ENCODE measurements around the gene HNRNPK. TPM values are rescaled to one million over a fixed set of nuclear protein-coding genes. Genes with fewer than 3 reads are reported as not detected.

HNRNPK gene
- total and polyA plus RNA-seq, 9 donors = 337 to 540 (median 466) TPM

DNA sequence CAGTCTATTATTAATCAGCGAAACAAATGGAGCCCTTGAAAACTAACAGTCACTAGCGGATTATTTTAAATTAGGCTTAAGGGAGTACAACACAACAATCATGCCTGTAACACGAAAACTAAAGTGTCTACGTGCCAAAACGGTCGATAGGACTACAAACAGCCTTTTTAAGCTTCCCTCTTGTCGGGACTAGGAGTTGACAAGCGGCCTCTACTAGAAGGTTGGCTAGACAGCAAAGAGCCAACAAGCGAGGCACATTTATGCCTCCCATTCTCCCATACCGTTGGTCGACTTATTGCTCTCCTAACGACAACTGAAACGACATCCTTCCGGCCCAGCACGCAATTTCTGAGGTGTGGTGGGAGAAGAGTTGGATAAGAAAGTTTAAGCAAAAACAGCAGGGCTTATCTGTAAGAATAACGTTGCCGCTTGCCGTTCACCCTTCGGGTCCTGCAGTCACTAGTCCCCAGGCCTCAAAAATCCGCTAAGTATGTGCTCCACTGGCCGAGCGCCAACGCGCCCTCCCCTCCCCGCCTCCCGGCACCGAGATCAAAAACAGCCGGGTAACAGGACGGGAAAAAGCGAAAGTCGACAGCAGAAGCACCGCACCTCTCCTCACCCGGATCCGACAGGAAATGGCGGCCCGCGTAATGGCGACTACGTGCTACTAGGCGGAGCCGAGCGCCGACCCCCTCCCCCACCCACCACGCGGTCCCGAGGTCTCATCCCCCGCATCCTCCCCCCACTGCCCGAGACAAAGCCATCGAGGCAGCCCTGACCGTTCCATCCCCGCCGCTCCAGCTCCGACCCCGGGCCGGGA lies 813 bp downstream of the HNRNPK start:
- H3K9me3 ChIP-seq (replicated peaks; ENCODE audit: control insufficient read depth, low read depth, low read length) = no peaks in the 10 kb centered on the region
- H3K4me3 ChIP-seq (ENCODE audit: low read length) = peak overlapping the region; percentile 98
- peak overlapping the region; percentile 100 for H3K27ac ChIP-seq (ENCODE audit: low read length)
- WGBS (ENCODE audit: insufficient coverage) = 0% methylated on average over 48 of the region's 55 CpGs
- DNase-seq = peak; percentile 90
- no peaks in the 10 kb centered on the region for H3K27me3 ChIP-seq (ENCODE audit: control insufficient read depth, insufficient read depth, low read length)
- H3K36me3 ChIP-seq (ENCODE audit: control insufficient read depth, insufficient read depth, low read length) = peaks cover 23% of the 10 kb centered on the region
- peaks cover 3% of the 10 kb centered on the region for H3K4me1 ChIP-seq (ENCODE audit: control insufficient read depth, insufficient read depth, low read length)

DNA sequence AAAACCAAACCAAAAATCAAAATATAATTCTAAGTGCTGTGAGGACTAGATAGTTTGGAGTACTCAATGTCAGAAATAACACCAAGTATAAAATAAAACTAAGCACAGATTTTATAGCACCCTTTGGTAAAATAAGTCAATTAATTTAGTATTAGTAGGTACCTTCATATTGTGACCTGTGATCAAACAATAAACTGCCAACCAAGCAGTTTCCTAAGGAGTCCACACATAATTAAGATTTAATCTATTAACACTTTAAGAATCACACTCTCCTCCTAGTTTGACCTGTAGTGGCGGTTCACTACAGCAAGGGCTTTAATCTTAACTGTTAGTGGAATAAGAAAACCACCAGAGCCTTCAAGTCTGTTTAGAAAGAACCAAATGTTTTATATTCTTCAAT lies 2.8 kb downstream of the HNRNPK start:
- DNase-seq = no peak
- H3K27ac ChIP-seq (ENCODE audit: low read length) = no peak overlapping the region
- H3K9me3 ChIP-seq (replicated peaks; ENCODE audit: control insufficient read depth, low read depth, low read length) = no peaks in the 10 kb centered on the region
- WGBS (ENCODE audit: insufficient coverage) = no CpG with 5 or more reads among the region's 1 CpG
- peaks cover 3% of the 10 kb centered on the region for H3K4me1 ChIP-seq (ENCODE audit: control insufficient read depth, insufficient read depth, low read length)
- H3K36me3 ChIP-seq (ENCODE audit: control insufficient read depth, insufficient read depth, low read length) = peaks cover 38% of the 10 kb centered on the region
- H3K27me3 ChIP-seq (ENCODE audit: control insufficient read depth, insufficient read depth, low read length) = no peaks in the 10 kb centered on the region
- no peak overlapping the region for H3K4me3 ChIP-seq (ENCODE audit: low read length)

DNA sequence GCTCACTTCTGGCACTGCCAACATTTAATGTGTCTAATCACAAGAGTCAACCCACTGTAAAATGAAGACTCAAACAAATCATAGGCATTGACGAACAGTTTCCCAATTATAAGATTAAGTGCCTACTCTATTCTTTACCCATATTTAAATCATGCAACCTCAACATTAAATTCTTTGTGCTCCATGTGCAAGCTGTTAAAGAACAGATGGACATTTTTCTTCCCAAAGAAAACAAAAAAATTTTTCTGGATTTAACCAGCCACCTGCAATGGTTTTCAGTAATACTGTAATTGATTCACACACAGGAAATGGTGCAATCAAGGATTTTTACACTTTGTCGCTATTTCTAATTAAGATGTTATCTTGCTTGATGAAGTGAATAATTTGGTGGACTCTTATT lies 3.6 kb downstream of the HNRNPK start:
- peaks cover 46% of the 10 kb centered on the region for H3K36me3 ChIP-seq (ENCODE audit: control insufficient read depth, insufficient read depth, low read length)
- no peaks in the 10 kb centered on the region for H3K27me3 ChIP-seq (ENCODE audit: control insufficient read depth, insufficient read depth, low read length)
- H3K27ac ChIP-seq (ENCODE audit: low read length) = no peak overlapping the region
- DNase-seq = no peak
- H3K9me3 ChIP-seq (replicated peaks; ENCODE audit: control insufficient read depth, low read depth, low read length) = no peaks in the 10 kb centered on the region
- H3K4me3 ChIP-seq (ENCODE audit: low read length) = no peak overlapping the region
- 60% methylated on average over 1 of the region's 2 CpGs for WGBS (ENCODE audit: insufficient coverage)
- H3K4me1 ChIP-seq (ENCODE audit: control insufficient read depth, insufficient read depth, low read length) = peaks cover under 1% of the 10 kb centered on the region

DNA sequence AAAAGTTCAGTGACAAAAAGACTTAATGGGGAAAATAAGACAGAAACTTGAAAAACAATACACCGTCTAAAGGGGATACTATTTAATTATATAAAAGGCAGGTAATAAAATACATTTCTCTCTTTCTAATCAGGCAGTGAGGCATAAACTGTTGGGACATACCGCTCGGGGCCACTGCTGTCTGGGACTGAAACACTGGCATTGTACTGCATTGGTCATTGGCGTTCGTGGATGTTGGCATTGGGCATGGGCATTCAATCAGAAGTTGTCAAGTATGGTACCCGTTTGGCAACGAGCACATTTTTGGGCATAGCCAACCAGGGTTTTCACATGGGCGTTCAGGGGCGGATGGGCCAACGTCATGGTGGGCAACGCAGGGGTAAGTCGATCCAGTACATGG lies 4.7 kb downstream of the HNRNPK start:
- peaks cover 55% of the 10 kb centered on the region for H3K36me3 ChIP-seq (ENCODE audit: control insufficient read depth, insufficient read depth, low read length)
- no peaks in the 10 kb centered on the region for H3K4me1 ChIP-seq (ENCODE audit: control insufficient read depth, insufficient read depth, low read length)
- no peak overlapping the region for H3K4me3 ChIP-seq (ENCODE audit: low read length)
- 71% methylated on average over 6 of the region's 12 CpGs for WGBS (ENCODE audit: insufficient coverage)
- H3K27ac ChIP-seq (ENCODE audit: low read length) = no peak overlapping the region
- no peaks in the 10 kb centered on the region for H3K27me3 ChIP-seq (ENCODE audit: control insufficient read depth, insufficient read depth, low read length)
- no peak for DNase-seq
- no peaks in the 10 kb centered on the region for H3K9me3 ChIP-seq (replicated peaks; ENCODE audit: control insufficient read depth, low read depth, low read length)

DNA sequence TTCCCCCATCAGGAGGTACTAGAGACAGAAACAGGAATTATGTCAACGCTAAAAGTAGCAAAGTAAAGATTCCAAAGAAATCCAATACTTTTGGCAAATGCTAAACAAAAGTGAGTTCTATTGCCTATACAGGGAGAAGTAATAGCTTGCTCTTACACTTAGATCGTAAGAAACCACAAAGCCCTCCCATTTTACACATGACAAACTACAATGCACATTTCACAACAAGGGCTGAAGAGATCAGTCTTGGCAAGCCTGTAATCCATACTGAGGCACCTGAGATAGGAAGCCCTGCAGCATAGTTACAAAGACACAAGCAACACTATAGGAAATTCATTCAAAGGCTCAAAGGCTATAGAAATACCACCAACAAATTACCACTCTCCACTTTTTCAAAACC lies 7.7 kb downstream of the HNRNPK start:
- Histone ChIP-seq H3K4me1 (ENCODE audit: control insufficient read depth, insufficient read depth, low read length) (no peaks in the 10 kb centered on the region), H3K36me3 (ENCODE audit: control insufficient read depth, insufficient read depth, low read length) (peaks cover 58% of the 10 kb centered on the region), H3K27me3 (ENCODE audit: control insufficient read depth, insufficient read depth, low read length) (no peaks in the 10 kb centered on the region), H3K9me3 (replicated peaks; ENCODE audit: control insufficient read depth, low read depth, low read length) (no peaks in the 10 kb centered on the region), H3K27ac (ENCODE audit: low read length) (no peak overlapping the region), H3K4me3 (ENCODE audit: low read length) (no peak overlapping the region)
- 60% methylated on average over 1 of the region's 2 CpGs for WGBS (ENCODE audit: insufficient coverage)
- no peak for DNase-seq

DNA sequence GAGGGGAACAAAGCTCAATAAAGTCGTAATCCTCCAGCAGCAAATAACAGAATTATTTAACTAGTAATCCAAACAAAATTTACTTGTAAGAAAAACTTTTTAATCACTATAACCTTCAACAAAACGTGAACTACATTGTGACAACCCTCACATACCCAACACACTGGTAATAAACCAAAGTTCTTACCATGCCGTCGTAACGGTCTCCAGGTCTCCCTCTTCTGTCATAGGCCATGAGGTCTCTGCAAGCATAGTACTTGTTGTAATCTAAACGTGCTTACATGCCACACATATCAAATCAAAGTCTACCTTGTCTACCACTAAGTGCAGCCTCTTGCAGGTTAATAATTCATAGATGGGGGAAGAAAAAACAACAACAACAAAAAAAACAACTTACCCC lies 8.5 kb downstream of the HNRNPK start:
- Histone ChIP-seq H3K36me3 (ENCODE audit: control insufficient read depth, insufficient read depth, low read length) (peaks cover 55% of the 10 kb centered on the region), H3K27ac (ENCODE audit: low read length) (no peak overlapping the region), H3K4me3 (ENCODE audit: low read length) (no peak overlapping the region), H3K27me3 (ENCODE audit: control insufficient read depth, insufficient read depth, low read length) (no peaks in the 10 kb centered on the region), H3K9me3 (replicated peaks; ENCODE audit: control insufficient read depth, low read depth, low read length) (no peaks in the 10 kb centered on the region), H3K4me1 (ENCODE audit: control insufficient read depth, insufficient read depth, low read length) (no peaks in the 10 kb centered on the region)
- no peak for DNase-seq
- 66% methylated on average over 4 of the region's 6 CpGs for WGBS (ENCODE audit: insufficient coverage)

DNA sequence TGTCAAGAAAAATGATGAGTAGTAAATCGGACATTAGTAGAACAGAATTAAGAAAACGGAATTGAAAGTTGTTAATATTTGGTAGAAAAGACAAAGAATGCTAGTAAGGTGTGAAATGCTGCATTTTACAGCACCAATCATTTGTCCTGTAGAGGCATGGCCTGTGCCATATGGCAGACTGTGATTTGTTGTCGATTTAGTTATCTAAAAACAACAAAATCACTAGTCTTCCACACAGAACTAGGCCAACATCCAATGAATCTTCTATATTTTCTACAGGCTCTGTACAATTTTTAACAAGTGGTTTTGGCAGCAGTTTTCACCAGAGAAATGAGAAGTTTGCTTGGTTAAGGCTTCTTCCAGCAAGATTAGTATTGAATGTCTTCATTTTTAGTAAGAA lies 10.4 kb downstream of the HNRNPK start:
- WGBS (ENCODE audit: insufficient coverage) = 100% methylated on average over 1 of the region's 3 CpGs

DNA sequence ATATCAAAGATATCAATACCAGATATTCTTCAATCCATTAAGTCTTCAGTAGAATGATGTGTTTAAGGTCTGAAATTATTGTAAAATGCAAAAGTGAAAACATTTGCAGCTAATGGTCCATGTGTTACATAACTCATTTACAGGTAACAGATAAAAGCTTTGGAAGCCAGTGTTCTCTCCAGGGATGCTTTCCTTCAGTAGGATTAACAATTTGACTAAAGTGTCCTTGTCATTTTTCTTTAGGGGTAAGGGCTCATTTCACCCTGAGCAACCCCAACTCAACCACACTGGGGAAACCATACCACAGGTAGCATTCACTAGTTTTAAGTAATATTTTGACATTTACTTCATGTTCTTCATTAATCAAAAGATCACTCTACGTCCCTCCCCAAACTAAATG lies 12.9 kb downstream of the HNRNPK start:
- Histone ChIP-seq H3K4me1 (ENCODE audit: control insufficient read depth, insufficient read depth, low read length) (no peaks in the 10 kb centered on the region), H3K9me3 (replicated peaks; ENCODE audit: control insufficient read depth, low read depth, low read length) (no peaks in the 10 kb centered on the region), H3K27me3 (ENCODE audit: control insufficient read depth, insufficient read depth, low read length) (no peaks in the 10 kb centered on the region), H3K27ac (ENCODE audit: low read length) (no peak overlapping the region), H3K4me3 (ENCODE audit: low read length) (no peak overlapping the region), H3K36me3 (ENCODE audit: control insufficient read depth, insufficient read depth, low read length) (peaks cover 24% of the 10 kb centered on the region)
- no peak for DNase-seq
- 60% methylated on average over 1 of the region's 1 CpG for WGBS (ENCODE audit: insufficient coverage)

More for the DNA sequence above, 10.4 kb downstream of the HNRNPK start:
- Histone ChIP-seq H3K36me3 (ENCODE audit: control insufficient read depth, insufficient read depth, low read length) (peaks cover 40% of the 10 kb centered on the region), H3K4me1 (ENCODE audit: control insufficient read depth, insufficient read depth, low read length) (no peaks in the 10 kb centered on the region), H3K27me3 (ENCODE audit: control insufficient read depth, insufficient read depth, low read length) (no peaks in the 10 kb centered on the region), H3K27ac (ENCODE audit: low read length) (no peak overlapping the region), H3K9me3 (replicated peaks; ENCODE audit: control insufficient read depth, low read depth, low read length) (no peaks in the 10 kb centered on the region), H3K4me3 (ENCODE audit: low read length) (no peak overlapping the region)
- DNase-seq = no peak

DNA sequence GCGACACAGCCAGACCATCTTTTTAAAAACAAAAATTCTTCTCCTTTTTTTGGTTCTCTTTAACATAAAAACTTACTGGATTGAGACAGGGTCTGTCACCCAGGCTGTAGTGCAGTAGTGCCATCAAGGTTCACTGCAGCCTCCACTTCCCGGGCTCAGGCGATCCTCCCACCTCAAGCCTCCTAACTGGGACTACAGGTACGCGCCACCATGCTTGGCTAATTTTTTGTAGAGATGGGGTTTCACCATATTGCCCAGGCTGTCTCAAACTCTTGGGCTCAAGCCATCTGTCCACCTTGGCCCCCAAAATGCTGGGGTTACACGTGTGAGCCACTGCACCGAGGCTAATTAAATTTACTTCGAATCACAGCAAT lies 13.8 kb downstream of the HNRNPK start:
- WGBS (ENCODE audit: insufficient coverage) = 84% methylated on average over 3 of the region's 8 CpGs
- Histone ChIP-seq H3K27ac (ENCODE audit: low read length) (no peak overlapping the region), H3K36me3 (ENCODE audit: control insufficient read depth, insufficient read depth, low read length) (peaks cover 16% of the 10 kb centered on the region), H3K4me3 (ENCODE audit: low read length) (no peak overlapping the region), H3K4me1 (ENCODE audit: control insufficient read depth, insufficient read depth, low read length) (no peaks in the 10 kb centered on the region), H3K9me3 (replicated peaks; ENCODE audit: control insufficient read depth, low read depth, low read length) (no peaks in the 10 kb centered on the region), H3K27me3 (ENCODE audit: control insufficient read depth, insufficient read depth, low read length) (no peaks in the 10 kb centered on the region)
- DNase-seq = no peak

DNA sequence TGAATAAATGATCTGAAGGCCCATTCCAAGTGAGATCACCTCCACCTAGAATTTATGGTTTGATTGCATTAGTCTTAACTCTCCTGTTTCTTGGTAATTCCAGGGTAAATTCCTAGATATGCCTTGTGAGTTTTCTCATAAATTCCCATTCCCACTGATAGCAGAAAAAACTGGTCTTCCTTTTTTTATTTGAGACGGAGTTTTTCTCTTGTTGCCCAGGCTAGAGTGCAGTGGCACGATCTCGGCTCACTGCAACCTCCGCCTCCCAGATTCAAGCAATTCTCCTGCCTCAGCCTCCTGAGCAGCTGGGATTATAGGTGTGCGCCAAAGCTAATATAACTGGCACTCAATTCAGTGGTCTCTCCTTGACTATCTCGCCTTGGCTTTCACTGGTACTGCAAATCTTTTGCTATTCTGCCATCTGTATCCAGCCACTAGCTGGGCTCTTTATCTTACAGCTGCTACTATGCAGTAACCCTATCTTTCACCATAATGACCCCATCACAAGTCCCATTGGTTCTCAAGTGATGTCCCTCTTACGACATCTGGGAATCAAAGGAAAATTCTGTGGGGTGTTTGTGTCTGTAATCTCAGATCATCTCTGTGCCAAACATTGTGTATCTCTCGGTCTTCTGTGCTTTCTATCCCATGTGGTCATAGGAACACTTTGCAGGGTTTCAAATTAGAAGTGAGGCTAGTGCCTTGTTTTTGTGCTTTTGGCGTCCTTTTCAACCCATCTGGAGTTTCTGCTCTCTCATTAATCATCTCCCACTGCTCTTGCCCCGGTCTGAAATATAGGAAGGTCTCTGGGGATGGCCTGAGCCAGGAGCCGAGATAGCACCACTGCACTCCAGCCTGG lies 14.4 kb downstream of the HNRNPK start:
- no peak overlapping the region for H3K27ac ChIP-seq (ENCODE audit: low read length)
- no peak for DNase-seq

More for the DNA sequence above, 14.4 kb downstream of the HNRNPK start:
- peaks cover 11% of the 10 kb centered on the region for H3K36me3 ChIP-seq (ENCODE audit: control insufficient read depth, insufficient read depth, low read length)
- WGBS (ENCODE audit: insufficient coverage) = 52% methylated on average over 7 of the region's 11 CpGs
- H3K9me3 ChIP-seq (replicated peaks; ENCODE audit: control insufficient read depth, low read depth, low read length) = no peaks in the 10 kb centered on the region
- no peaks in the 10 kb centered on the region for H3K27me3 ChIP-seq (ENCODE audit: control insufficient read depth, insufficient read depth, low read length)
- H3K4me3 ChIP-seq (ENCODE audit: low read length) = no peak overlapping the region
- no peaks in the 10 kb centered on the region for H3K4me1 ChIP-seq (ENCODE audit: control insufficient read depth, insufficient read depth, low read length)
